Neural cell (in vitro differentiated cells): ENCODE results near the gene SIMC1. TPM values are rescaled to one million over a fixed set of nuclear protein-coding genes. Genes with fewer than 3 reads are reported as not detected.

ENCODE experiments used
- H2AFZ ChIP-seq: fragments of 200-600, 300-800 bp; sonication (generic), shearing (Covaris generic); 2 replicates; pipeline ENCODE4 v1.6.0; 2014; ENCODE audit warnings: low read depth, mild to moderate bottlenecking, antibody characterized with exemption, low read length, moderate library complexity
- H3F3A ChIP-seq: fragments of 200-600 bp; shearing (Covaris generic); 2 replicates; pipeline ENCODE4 v1.6.1; 2016; ENCODE audit warnings: mild to moderate bottlenecking, moderate library complexity, mixed read lengths, antibody characterized with exemption, low read length; ENCODE audit not compliant: insufficient read depth, poor library complexity, severe bottlenecking
- H3K27ac ChIP-seq: fragments of 200-600, 300-800 bp; sonication (generic), shearing (Covaris generic); 2 replicates; pipeline ENCODE4 v1.5.1; 2014; ENCODE audit warnings: mild to moderate bottlenecking, low read length, moderate library complexity
- H3K27me3 ChIP-seq: fragments of 300-800, 200-600 bp; sonication (generic), shearing (Covaris generic); 2 replicates; pipeline ENCODE4 v1.6.0; 2014; ENCODE audit warnings: mild to moderate bottlenecking, low read depth, low read length, moderate library complexity; ENCODE audit not compliant: insufficient read depth
- H3K36me3 ChIP-seq: fragments of 300-800, 200-600 bp; sonication (generic), shearing (Covaris generic); 2 replicates; pipeline ENCODE4 v1.5.1; 2014; ENCODE audit warnings: mild to moderate bottlenecking, antibody characterized with exemption, low read length, moderate library complexity; ENCODE audit not compliant: insufficient read depth
- H3K4me2 ChIP-seq: fragments of 300-800, 200-600 bp; sonication (generic), shearing (Covaris generic); 2 replicates; pipeline ENCODE4 v1.6.0; 2014; ENCODE audit warnings: mild to moderate bottlenecking, low read length
- H3K4me3 ChIP-seq: fragments of 300-800, 200-600 bp; sonication (generic), shearing (Covaris generic); 2 replicates; pipeline ENCODE4 v1.5.1; 2014; ENCODE audit warnings: mild to moderate bottlenecking, low read length, moderate library complexity
- H3K79me2 ChIP-seq: fragments of 200-600 bp; shearing (Covaris generic); replicated peaks from 2 replicates; pipeline ENCODE4 v1.6.0; 2014; ENCODE audit warnings: mild to moderate bottlenecking, low read length, moderate library complexity; ENCODE audit not compliant: insufficient read depth
- H3K9ac ChIP-seq: fragments of 300-800, 200-600 bp; sonication (generic), shearing (Covaris generic); 2 replicates; pipeline ENCODE4 v1.6.1; 2016; ENCODE audit warnings: mild to moderate bottlenecking, low read length, mixed read lengths
- H3K9me2 ChIP-seq: fragments of 200-600 bp; shearing (Covaris generic); 2 replicates; pipeline ENCODE4 v1.6.1; 2016; ENCODE audit warnings: mild to moderate bottlenecking, low read length, mixed read lengths; ENCODE audit not compliant: insufficient read depth
- H3K9me3 ChIP-seq: fragments of 200-600, 300-800 bp; sonication (generic), shearing (Covaris generic); 2 replicates; pipeline ENCODE4 v1.6.1; 2016; ENCODE audit warnings: mild to moderate bottlenecking, mixed run types, low read length, moderate library complexity, mixed read lengths
- H4K20me1 ChIP-seq: fragments of 200-600 bp; shearing (Covaris generic); 2 replicates; pipeline ENCODE4 v1.6.1; 2016; ENCODE audit warnings: mild to moderate bottlenecking, mixed run types; ENCODE audit not compliant: insufficient read depth
- CTCF ChIP-seq: fragments of 450-650 bp; IDR thresholded peaks from 2 replicates; pipeline ENCODE4 v1.5.1; 2014; ENCODE audit warnings: antibody characterized with exemption, mild to moderate bottlenecking, moderate library complexity; ENCODE audit not compliant: poor library complexity, severe bottlenecking
- EP300 ChIP-seq: fragments of 450-650 bp; conservative IDR thresholded peaks from 2 replicates; pipeline ENCODE4 v1.6.1; 2014; ENCODE audit warnings: antibody characterized with exemption, mild to moderate bottlenecking, moderate library complexity; ENCODE audit not compliant: poor library complexity, severe bottlenecking
- EZH2 ChIP-seq: fragments of 200-600, 300-800 bp; shearing (Covaris generic), sonication (generic); IDR thresholded peaks from 2 replicates; pipeline ENCODE4 v1.6.1; 2014; ENCODE audit warnings: antibody characterized with exemption, low read length, borderline replicate concordance, mild to moderate bottlenecking; ENCODE audit not compliant: insufficient read depth, poor library complexity, severe bottlenecking
- MXI1 ChIP-seq: fragments of 450-650 bp; conservative IDR thresholded peaks from 2 replicates; pipeline ENCODE4 v1.6.1; 2014; ENCODE audit warnings: antibody characterized with exemption, mild to moderate bottlenecking; ENCODE audit not compliant: poor library complexity, severe bottlenecking
- POLR2AphosphoS5 ChIP-seq: IDR thresholded peaks from 2 replicates; pipeline ENCODE4 v1.6.1; 2012
- RAD21 ChIP-seq: fragments of 450-650 bp; conservative IDR thresholded peaks from 2 replicates; pipeline ENCODE4 v1.6.1; 2014; ENCODE audit warnings: antibody characterized with exemption, mild to moderate bottlenecking, moderate library complexity
- SMC3 ChIP-seq: fragments of 450-650 bp; conservative IDR thresholded peaks from 2 replicates; pipeline ENCODE4 v1.6.1; 2014; ENCODE audit warnings: antibody characterized with exemption, mild to moderate bottlenecking, moderate library complexity; ENCODE audit not compliant: poor library complexity
- TAF1 ChIP-seq: IDR thresholded peaks from 2 replicates; pipeline ENCODE4 v1.6.1; 2012; ENCODE audit warnings: low read depth
- polyA plus RNA-seq: library from polyadenylated mRNA; depleted of rRNA; stranded (reverse); fragments of >200 nt; gene quantifications from 2 replicates; pipeline ENCODE4 v1.2.3, GENCODE V29; 2014
- TF ChIP-seq, protein P1 (sequence below): IDR thresholded peaks from 2 replicates; pipeline ENCODE4 v1.6.1; 2012; ENCODE audit warnings: borderline replicate concordance

Gene SIMC1
- polyA plus RNA-seq, 1 donor from 2014 or later: 20.7 TPM

DNA sequence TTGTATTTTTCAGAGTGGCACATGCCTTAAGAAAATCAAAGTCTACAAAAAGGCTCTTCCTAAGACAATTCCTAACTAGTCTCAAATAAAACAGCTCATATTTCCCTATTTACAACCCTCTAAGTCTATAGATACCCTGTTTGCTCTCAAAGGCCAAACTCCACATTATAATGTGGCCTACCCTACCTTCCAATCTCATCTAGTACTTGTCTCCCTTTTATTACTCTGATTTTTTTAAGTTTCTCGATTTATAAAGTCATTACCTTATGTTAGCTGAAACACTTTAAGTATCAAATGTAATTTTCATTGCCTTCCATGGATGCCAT, 103.9 kb downstream of the SIMC1 start:
- H3K4me3 ChIP-seq: no peak overlapping the region
- no peaks in the 10 kb centered on the region for H3K27me3 ChIP-seq
- H3F3A ChIP-seq: no peaks in the 10 kb centered on the region
- no peak overlapping the region for H3K4me2 ChIP-seq
- no peaks in the 10 kb centered on the region for H4K20me1 ChIP-seq
- no peak overlapping the region for H2AFZ ChIP-seq
- H3K27ac ChIP-seq: no peak overlapping the region
- H3K9me2 ChIP-seq: no peaks in the 10 kb centered on the region
- peaks cover 8% of the 10 kb centered on the region for H3K36me3 ChIP-seq
- no peaks in the 10 kb centered on the region for H3K79me2 ChIP-seq
- TF ChIP-seq RAD21: no peak
- no peak for TF ChIP-seq CTCF
- TF ChIP-seq SMC3: no peak
- no peak for TF ChIP-seq TAF1
- no peak for TF ChIP-seq EP300
- TF ChIP-seq EZH2: no peak
- no peak for TF ChIP-seq POLR2AphosphoS5
- TF ChIP-seq, protein P1, sequence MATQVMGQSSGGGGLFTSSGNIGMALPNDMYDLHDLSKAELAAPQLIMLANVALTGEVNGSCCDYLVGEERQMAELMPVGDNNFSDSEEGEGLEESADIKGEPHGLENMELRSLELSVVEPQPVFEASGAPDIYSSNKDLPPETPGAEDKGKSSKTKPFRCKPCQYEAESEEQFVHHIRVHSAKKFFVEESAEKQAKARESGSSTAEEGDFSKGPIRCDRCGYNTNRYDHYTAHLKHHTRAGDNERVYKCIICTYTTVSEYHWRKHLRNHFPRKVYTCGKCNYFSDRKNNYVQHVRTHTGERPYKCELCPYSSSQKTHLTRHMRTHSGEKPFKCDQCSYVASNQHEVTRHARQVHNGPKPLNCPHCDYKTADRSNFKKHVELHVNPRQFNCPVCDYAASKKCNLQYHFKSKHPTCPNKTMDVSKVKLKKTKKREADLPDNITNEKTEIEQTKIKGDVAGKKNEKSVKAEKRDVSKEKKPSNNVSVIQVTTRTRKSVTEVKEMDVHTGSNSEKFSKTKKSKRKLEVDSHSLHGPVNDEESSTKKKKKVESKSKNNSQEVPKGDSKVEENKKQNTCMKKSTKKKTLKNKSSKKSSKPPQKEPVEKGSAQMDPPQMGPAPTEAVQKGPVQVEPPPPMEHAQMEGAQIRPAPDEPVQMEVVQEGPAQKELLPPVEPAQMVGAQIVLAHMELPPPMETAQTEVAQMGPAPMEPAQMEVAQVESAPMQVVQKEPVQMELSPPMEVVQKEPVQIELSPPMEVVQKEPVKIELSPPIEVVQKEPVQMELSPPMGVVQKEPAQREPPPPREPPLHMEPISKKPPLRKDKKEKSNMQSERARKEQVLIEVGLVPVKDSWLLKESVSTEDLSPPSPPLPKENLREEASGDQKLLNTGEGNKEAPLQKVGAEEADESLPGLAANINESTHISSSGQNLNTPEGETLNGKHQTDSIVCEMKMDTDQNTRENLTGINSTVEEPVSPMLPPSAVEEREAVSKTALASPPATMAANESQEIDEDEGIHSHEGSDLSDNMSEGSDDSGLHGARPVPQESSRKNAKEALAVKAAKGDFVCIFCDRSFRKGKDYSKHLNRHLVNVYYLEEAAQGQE: no peak
- TF ChIP-seq MXI1: no peak
- H3K9ac ChIP-seq: no peak overlapping the region
- H3K9me3 ChIP-seq: no peaks in the 10 kb centered on the region

GRCh38 chr5:176342766-176343458, 104.7 kb downstream of the SIMC1 start:
- no peak overlapping the region for H3K4me2 ChIP-seq
- no peaks in the 10 kb centered on the region for H3K9me2 ChIP-seq
- TF ChIP-seq POLR2AphosphoS5 (no peak), CTCF (no peak), EZH2 (no peak), EP300 (no peak), RAD21 (no peak), TAF1 (no peak), SMC3 (no peak), MXI1 (no peak)
- TF ChIP-seq, protein P1: no peak
- no peaks in the 10 kb centered on the region for H3K27me3 ChIP-seq
- no peak overlapping the region for H2AFZ ChIP-seq
- no peak overlapping the region for H3K4me3 ChIP-seq
- H3K36me3 ChIP-seq: peaks cover 4% of the 10 kb centered on the region
- H3K9me3 ChIP-seq: no peaks in the 10 kb centered on the region
- no peak overlapping the region for H3K9ac ChIP-seq
- H4K20me1 ChIP-seq: no peaks in the 10 kb centered on the region
- no peaks in the 10 kb centered on the region for H3K79me2 ChIP-seq
- no peak overlapping the region for H3K27ac ChIP-seq
- H3F3A ChIP-seq: no peaks in the 10 kb centered on the region
